NOMO-1 treated with DMSO at 0.1 percent for 48 hours (cell line): ENCODE results near the gene ASB7.

ENCODE experiments used
- DNase-seq: peaks from one replicate; lab custom pipeline; 2025; ENCODE audit not compliant: unreplicated experiment; lab: John Stamatoyannopoulos, UW

ASB7 gene

DNA sequence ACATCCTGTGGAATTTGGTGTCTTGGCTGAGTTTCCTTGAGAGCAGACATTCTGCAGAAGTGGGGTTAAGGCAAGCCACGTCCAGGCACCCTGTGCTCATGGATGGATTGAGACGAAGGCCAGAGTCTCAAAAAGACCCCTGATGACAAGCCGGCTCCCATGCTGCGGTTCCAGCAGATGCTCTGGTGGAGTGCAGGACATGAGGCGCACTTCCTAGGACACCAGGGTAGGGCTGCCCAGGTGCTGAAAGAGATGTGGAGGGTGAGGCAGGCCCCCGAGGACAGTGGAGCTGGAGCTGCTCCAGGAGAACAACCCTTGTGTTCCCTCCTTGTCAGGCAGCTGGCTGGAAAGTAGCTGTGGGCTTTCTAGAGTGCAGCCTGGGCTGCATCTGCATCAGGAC is 81.0 kb downstream of the ASB7 start:
- no peak for DNase-seq

DNA sequence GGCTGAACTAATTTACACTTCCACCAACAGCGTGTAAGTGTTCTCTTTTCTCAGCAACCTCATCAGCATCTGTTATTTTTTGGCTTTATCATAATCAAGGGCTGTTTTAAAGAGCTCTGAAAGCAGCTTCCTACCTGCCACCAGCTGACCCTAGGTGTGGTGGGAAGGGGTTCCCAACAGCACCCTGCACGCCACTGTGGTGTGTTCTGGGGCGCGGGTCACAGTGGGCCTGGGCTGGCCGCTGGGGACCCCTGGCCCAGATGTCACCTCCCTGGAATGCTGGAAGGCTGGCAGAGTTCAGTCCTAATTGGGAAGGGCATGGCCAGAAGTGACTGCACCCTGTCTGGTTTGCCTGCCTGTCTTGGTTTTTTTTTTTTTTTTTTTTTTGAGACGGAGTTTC is 82.2 kb downstream of the ASB7 start:
- DNase-seq, result no peak

DNA sequence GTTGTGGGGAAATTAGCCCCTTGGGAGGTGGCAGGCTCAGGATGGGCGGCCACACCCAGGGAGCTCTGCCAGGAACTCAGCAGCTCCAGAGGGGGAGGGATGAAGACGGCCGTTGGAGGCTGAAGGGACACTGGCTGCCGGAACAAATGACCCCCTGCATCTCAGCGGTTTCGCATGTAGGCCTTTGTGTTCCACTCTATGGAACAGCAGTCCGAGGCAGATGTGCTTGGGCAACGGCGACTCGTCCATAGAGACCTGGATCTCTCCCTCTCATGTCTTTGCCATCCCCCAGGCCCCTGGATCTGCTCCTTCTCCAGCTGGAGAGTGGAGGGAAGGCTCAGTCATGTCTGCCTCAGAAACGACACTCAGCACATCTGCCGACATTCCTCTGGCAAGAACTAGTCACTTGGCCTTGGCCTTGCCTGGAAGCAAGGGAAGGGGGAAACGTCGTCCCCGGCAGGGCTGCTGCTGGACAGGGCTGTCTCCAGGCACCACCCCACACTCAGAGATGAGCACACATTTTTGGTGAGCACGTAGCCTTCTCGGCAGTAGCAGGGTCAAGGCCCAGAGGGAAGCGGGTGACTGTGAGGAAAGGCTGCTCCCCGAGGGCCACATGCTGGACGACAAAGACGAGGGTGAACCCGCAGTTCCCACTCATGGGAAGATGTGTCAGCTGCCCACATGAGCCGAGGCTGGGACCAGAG is 83.8 kb downstream of the ASB7 start:
- no peak for DNase-seq

DNA sequence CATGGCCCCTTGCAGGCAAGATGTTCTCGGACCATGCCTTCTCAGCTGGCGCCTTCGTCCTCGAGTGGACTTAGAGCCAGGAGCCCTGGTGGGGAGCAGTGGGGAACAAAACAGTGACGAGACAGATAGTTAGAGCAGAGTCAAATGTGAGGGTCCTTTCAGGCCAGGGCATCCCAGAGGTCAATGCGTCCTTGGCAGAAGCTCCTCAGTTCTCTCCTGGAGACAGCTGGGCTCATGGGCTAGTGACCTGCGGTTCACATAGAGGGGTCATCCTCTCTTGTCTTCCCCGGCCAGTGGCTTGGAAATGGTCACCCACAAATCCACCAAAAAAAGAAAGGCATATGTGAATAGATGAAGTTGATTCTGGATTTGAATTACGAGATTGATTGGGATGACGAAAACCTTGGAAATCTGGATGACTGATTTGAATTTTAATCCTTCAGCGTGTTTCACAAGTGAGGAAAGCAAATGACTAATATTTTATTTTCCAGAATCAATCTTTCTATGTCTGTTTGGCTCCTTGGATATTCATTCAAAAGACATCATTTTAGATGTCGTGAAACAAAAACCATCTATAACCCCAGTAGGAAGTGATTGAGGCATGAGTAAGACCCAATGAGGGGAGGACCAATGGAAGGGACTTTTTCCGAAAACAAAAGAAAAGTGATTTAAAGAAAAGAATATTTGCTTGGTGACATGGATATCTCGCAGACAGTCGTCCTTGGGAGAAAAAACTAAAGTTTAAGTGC is 84.5 kb downstream of the ASB7 start:
- DNase-seq, result no peak

DNA sequence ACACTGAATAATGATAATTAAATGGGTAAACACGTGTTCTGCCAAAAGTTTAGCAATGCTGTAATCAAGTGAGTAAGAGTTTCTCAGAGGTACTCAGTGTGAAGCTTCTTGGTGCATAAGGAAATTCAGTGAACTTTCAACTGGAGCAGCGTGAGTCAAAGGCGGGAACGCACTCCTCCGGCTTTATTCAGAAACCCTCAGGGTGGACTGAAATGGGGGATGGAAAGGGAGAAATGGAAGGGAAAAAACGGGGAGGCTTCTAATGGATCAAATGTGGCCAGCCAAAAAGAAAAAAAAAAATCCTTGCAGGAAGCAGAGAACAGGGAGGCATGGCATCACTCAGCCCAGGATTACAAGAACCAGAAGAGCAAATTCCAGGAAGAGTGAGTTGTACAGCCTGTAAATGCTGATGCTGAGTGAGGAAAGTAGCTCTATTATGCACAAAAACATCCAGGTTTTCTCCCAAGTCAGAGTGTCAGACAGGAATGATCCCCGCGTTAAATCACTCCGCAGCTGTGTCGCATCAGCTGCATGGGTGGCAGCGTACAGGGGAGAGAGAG is 85.3 kb downstream of the ASB7 start:
- no peak for DNase-seq

DNA sequence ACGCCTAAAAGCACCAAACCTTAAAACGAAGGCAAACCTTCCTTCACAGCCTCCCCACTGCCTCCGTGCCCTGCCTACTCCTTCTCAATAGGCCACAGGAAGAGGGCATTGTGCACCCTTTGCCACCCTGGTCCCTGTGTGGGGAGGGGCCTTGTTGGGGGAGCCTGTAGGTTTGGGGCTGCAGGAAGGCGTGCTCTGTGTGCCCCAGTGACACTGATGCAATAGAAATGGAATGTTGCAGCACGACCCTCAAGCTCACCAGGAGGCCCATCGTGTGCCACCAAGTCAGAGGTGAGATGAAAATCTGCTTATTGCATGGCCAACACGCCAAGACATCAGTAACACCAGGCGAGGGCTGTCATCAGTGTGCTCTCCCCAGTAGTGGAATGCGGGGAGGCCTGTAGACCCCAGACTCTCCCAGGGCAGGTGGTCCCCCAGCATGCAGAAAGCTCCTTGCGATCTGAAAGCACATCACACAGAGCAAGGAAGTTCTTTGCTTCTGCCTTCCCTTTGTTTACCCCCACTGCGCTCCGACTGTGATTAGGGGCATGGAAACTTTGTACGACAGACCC is 86.2 kb downstream of the ASB7 start:
- no peak for DNase-seq

DNA sequence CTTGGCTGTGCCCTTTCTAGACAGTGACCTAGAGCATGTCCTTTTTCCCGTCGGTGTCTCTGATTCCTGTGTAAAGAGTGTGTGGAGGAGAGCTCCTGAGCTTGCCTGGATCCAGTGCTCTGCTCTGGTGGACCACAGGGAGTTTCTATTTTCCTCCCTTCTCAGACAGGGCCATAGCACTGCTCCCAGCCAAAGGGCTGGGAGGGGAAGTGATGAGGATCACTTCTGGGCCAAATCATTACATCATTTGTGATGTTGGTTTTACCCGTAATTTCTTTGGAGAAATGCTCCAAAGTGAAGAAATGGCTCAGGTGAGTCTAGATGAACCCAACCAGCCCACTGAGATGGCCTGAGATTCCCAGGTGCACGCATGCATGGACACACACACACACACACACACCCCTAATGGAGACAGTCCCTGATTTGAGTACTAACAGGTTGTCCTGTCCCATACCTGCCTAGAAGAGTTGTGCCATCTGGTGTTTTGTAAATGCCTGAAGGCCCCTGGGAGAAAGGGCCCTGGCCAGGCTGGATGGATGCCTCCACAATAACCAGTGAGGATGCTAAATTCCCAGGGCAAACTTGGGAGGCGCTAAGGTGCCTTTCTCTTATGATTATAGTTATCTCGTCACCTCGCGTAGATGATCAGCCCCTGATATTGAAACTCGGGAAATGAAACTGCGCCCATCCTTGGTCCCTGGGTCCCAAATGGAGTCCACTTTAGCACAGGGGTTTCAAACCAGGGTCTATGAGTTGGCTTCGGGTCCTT is 86.9 kb downstream of the ASB7 start:
- DNase-seq, result no peak

DNA sequence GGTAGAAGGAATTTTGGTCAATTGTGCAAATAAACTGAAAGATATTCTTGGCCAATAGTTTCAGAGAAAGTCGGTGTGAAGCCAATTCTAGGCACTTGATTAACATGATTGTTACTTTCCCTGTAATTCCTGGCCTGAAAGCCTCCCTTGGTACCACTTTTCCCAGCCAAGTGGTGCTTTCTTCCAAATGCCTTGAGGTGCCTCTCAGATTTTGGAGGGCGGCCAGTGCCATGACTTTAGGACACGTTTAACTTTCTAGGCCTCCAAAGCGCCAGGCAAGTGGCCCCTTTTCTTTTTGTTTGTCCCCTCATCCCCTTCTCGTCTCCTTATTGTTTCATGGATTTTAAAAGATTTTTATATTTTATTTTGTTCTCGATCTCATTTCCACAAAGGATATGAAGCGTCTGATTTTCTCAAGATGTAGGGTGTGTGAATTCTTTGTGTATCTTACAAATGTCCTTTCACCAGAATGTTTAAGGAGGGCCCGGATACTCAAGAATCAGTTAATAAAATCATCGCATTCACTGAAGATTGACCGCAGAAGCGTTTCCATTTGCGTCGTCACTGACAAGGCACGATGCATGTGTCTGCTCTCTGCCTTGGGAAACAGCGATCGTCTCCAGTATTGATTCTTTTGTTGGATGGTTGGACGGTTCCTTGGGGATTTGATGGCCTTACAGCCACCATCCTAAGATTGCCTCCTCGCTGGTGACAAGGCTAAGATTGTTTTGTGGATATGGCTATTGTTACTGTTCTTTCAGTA is 87.8 kb downstream of the ASB7 start:
- no peak for DNase-seq

DNA sequence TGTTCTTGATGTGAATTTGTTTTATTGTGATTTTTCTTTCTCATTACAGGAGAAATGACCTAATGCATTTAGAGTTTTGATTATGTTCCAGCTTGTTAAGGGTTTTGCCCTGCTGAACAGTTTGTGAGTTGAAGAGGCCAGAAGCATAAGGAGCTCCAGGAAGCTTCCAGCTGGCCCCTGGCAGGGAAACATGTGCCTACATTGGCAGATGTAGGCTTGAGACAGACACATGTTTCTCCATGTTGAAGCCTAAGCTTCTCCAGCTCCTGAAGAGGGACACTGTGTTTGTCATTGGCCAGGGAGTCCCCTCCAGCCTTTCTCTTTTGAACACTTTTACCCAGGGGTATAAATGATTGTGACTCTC is 88.4 kb downstream of the ASB7 start:
- DNase-seq, result no peak

DNA sequence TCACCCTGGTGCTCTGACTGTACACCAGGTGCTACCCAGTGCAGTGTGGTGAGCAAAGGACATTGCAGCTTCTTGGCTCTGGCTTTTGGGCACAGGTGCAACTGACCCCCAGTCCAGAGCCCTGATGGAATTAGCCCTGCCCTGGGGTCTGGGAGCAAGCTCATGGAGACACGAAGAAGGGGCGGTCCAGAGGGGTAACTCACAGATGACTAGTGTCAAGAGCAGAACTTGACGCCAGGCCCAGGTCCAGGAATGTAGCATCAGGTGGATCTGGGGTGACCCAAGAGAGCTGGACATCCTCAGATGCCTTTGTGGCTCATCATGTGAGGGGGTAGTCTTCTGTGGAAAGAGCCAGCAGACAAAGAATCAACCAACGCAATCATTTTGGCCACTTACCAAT is 88.9 kb downstream of the ASB7 start:
- no peak for DNase-seq

DNA sequence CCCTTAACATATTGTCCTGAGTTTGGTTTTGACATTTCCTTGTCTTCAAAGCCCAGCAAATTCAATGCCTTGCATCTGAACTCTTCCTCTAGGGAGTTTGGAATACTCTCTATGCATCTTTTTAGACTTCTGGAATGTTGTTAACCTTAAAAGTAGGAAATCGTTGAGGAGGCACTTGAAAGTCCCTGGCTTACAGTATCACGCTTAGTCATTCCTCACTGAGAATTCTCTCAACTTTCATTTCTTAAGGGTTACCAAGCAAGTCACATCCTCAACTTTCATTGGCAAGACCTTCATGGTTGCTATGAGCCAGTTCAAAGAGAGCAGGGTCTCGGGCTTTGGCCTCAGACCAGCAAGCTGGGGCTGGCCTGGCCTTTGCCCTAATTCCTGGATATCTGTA is 89.9 kb downstream of the ASB7 start:
- DNase-seq, result no peak

DNA sequence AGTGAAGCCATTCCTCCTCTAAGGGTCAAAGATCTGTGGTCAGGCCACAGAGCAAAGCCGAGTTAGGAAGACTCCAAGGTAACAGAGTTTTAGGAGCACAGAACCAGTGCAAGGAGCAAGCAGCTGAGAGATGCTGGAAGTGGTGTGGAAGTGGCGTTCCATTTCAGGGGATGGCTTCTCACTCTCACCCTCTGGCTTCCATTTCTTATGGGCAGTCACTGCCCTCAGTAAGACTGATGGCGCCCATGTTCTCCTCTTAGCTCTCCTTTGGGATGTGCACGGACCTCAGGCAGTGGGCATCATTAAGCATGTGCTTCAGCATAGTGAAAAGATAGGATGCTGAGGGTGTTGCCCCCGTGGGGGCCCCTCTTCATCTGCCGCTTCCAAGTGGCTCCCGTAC is 90.3 kb downstream of the ASB7 start:
- DNase-seq, result no peak

DNA sequence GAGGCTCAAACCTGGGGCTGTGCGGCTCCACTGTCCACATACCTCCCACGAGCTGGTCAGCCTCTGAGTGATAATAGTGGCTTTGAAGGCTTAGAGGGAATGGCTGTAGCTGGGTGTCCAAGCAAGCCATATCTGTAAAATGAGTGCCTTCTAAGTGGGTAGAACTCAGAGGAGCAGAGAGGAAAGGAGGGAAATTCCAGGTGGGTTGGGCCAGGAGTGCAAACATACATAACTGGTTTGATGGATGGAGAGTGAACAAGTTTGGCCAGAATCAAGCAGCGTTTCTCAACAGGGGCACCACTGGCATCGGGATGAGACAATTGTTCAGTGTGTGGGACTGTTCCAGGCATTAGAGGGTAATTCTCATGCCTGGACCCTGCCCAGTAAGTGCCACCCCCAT is 91.1 kb downstream of the ASB7 start:
- no peak for DNase-seq

DNA sequence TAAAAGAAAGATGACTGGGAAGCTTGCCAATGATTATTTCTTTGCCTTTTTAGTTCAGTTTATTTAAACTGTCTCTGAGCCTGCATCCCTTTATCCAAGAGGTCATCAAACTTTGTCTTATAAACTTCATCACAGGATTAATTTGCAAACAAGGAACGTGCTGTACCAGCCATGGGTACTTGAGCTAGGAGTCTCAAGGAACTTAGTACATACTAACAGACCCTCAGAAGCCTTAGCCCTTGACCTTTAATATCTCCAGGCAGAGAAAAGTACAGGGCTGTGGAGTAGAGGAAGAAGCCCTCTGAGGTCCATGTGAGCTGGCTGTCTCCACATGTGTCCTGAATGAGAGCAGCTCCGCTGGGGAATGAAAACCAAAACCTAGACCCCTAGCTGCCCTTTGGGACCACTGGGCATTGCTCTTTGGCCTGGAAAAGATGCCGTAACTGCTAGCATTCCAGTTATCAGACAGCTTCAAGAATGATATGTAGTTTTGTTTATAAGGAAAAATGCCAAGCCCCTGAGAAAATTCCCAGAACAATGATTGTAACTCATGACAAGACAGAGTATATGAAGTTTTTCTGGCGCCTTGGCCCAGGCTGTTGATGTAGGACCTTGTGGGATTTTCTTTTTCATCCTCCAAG is 92.1 kb downstream of the ASB7 start:
- no peak for DNase-seq

DNA sequence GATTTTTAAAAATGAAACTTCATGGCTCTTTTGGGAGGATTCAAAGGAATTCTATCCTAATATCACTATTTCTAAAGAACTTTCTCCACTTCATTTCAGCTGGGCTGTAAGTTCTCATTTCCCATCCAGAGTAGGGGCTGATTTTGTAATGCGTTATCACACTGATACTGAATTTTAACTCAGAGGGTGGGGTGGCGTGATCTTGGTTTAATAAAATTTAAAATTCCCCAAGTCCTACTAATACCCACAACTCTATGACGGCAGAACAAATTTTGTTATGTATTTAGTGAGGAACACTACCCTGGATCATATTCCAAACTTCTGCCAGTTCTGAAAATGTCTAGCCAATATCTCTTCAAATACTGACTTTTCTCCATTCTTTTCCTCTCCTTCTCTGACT is 92.7 kb downstream of the ASB7 start:
- no peak for DNase-seq

DNA sequence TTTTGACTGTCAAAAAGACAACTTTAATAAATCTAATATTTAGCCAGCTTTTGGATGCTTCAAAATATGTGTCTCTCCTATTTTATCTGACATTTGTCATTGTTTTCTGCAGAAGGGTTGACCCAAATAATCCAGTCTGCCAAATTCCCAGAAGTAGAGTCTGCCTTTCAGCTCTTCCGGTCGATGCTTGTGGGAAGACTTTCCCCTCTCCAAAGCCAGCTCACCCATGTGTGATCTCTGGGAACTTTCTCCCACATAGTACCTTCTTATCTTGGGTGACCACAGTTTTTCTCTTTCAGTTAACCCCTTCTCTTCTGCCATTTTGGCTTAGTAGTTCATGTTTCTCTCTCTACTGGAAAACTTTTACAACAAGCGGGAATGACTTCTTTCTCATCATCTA is 94.1 kb downstream of the ASB7 start:
- DNase-seq, result no peak
